T-cell (primary cell): ENCODE data around the gene CDRT15L2. TPM values are rescaled to one million over a fixed set of nuclear protein-coding genes. Genes with fewer than 3 reads are reported as not detected.
"Not testable (repeated sequence)": the region's sequence is repeated elsewhere in the genome, so short reads cannot be mapped to it uniquely, and the experiment has no call there.

ENCODE experiments used
- ATAC-seq, 4 experiments: fragments of 200-7000 bp in 3 of 4; fragments of 150-1000 bp in 1 of 4; cut with Tn5 transposase; replicated peaks in 1 of 4; 1 replicate in 3 of 4; 2 replicates in 1 of 4; pipeline ENCODE4 v1.10.0; 2021; ENCODE audit warnings: moderate library complexity in 3 of 4, mild to moderate bottlenecking in 2 of 4, moderate number of reproducible peaks in 1 of 4
- CTCF ChIA-PET, 2 donors: fragments of 300-600 bp; sonication (Branson Sonifier 250); formaldehyde crosslinking; loops; one replicate each; lab custom pipeline; 2022; ENCODE audit warnings: antibody characterized with exemption in 2 of 2; lab: Charles Lee
- POLR2A ChIA-PET, 2 donors: fragments of 300-600 bp; sonication (Branson Sonifier 250); formaldehyde crosslinking; loops; one replicate each; lab custom pipeline; 2022; ENCODE audit warnings: antibody characterized with exemption in 2 of 2; lab: Charles Lee
- DNase-seq, 35 experiments: peaks; one replicate each; pipeline versions ENCODE4 v3.0.0 to v3.0.0-alpha.2; 2013 to 2023
- H3K27ac ChIP-seq: one replicate; pipeline ENCODE4 v1.5.1; 2013; ENCODE audit warnings: low read length
- H3K27me3 ChIP-seq, 2 experiments: replicated peaks in 1 of 2; 1 replicate in 1 of 2; 2 replicates in 1 of 2; pipeline versions ENCODE4 v1.6.1 to v1.7.0; 2013; ENCODE audit warnings: low read length in 1 of 2, mixed read lengths in 1 of 2; ENCODE audit not compliant: control insufficient read depth in 2 of 2, insufficient read depth in 2 of 2; ENCODE audit errors: extremely low read depth in 1 of 2
- H3K36me3 ChIP-seq, 2 donors: 1 replicate in 1 of 2; 2 replicates in 1 of 2; pipeline versions ENCODE4 v1.6.1 to v1.7.0; 2013; ENCODE audit warnings: low read length in 1 of 2; ENCODE audit not compliant: control insufficient read depth in 2 of 2, insufficient read depth in 1 of 2; ENCODE audit errors: extremely low read depth in 1 of 2
- H3K4me1 ChIP-seq, 2 experiments: 1 replicate in 1 of 2; 2 replicates in 1 of 2; pipeline versions ENCODE4 v1.6.1 to v1.7.0; 2013; ENCODE audit warnings: low read length in 2 of 2, mixed read lengths in 1 of 2; ENCODE audit not compliant: insufficient read depth in 2 of 2, control insufficient read depth in 1 of 2; ENCODE audit errors: extremely low read depth in 1 of 2
- H3K4me3 ChIP-seq, 2 donors: 1 replicate in 1 of 2; 2 replicates in 1 of 2; pipeline versions ENCODE4 v1.5.1 to v1.7.0; 2013; ENCODE audit warnings: mild to moderate bottlenecking in 2 of 2, low read length in 1 of 2, moderate library complexity in 1 of 2; ENCODE audit not compliant: control insufficient read depth in 1 of 2; ENCODE audit errors: extremely low read depth in 1 of 2
- H3K9me3 ChIP-seq: 2 replicates; pipeline ENCODE4 v1.7.0; 2013
- H3K27ac Mint-ChIP-seq, 2 donors: one replicate each; pipeline ENCODE4 v1.8.0; 2020 to 2021; ENCODE audit warnings: mild to moderate bottlenecking in 2 of 2, mixed read lengths in 2 of 2
- H3K27me3 Mint-ChIP-seq, 2 donors: one replicate each; pipeline ENCODE4 v1.8.0; 2021 to 2022; ENCODE audit warnings: mixed read lengths in 2 of 2
- H3K36me3 Mint-ChIP-seq: one replicate; pipeline ENCODE4 v1.8.0; 2021; ENCODE audit warnings: mixed read lengths
- H3K4me1 Mint-ChIP-seq, 3 donors: one replicate each; pipeline ENCODE4 v1.8.0; 2020 to 2022; ENCODE audit warnings: mixed read lengths in 3 of 3, mild to moderate bottlenecking in 1 of 3
- H3K4me3 Mint-ChIP-seq, 3 donors: one replicate each; pipeline ENCODE4 v1.8.0; 2020 to 2022; ENCODE audit warnings: mild to moderate bottlenecking in 3 of 3, mixed read lengths in 3 of 3, moderate library complexity in 3 of 3
- H3K9me3 Mint-ChIP-seq, 3 donors: one replicate each; pipeline ENCODE4 v1.8.0; 2020 to 2022; ENCODE audit warnings: mixed read lengths in 3 of 3
- WGBS: methylation state at CpG from one replicate; pipeline ENCODE4 v1.1.5; 2013; ENCODE audit warnings: missing lambda C conversion rate; ENCODE audit not compliant: insufficient coverage; 5-methylcytosine and 5-hydroxymethylcytosine counted together
- total RNA-seq, 35 experiments: library from RNA in 6 of 35; stranded (reverse) in 6 of 35; fragments of 120-200 nt in 1 of 35; gene quantifications; one replicate each; pipeline versions ENCODE4 v1.2.1 to v1.2.4 and lab custom pipeline; 2013 to 2026

The CDRT15L2 gene
- total RNA-seq, 5 donors from 2014 or later (not counting 1 experiment from before 2014, with no cell fraction given): not detected

- H3K36me3 Mint-ChIP-seq: no peaks in the 10 kb centered on the region
- CTCF ChIA-PET: no interaction called here
- no peaks in the 10 kb centered on the region for H3K36me3 ChIP-seq
- H3K27ac Mint-ChIP-seq: no peak overlapping the region
- WGBS: 85% methylated on average over 9 of the region's 13 CpGs
- no peak overlapping the region for H3K27ac ChIP-seq
- no peak overlapping the region for H3K4me3 Mint-ChIP-seq
- H3K4me3 ChIP-seq: no peak overlapping the region
- no peaks in the 10 kb centered on the region for H3K4me1 Mint-ChIP-seq
- POLR2A ChIA-PET: interaction anchor here in 1 of 2 donors (0.5 kb wide), 1 partner anchor 260 kb away, joined by 3 read pairs; no protein-coding TSS in a partner anchor
- ATAC-seq (no peak), DNase-seq (no peak)
- no peaks in the 10 kb centered on the region for H3K27me3 Mint-ChIP-seq
- no peaks in the 10 kb centered on the region for H3K9me3 ChIP-seq
- H3K27me3 ChIP-seq: peaks cover 0 to 8% of the 10 kb centered on the region in 2 experiments
- H3K9me3 Mint-ChIP-seq: no peaks in the 10 kb centered on the region
- no peaks in the 10 kb centered on the region for H3K4me1 ChIP-seq
Observed at GRCh38 chr17:20613905-20614304, 34.4 kb downstream of the CDRT15L2 start.

DNA sequence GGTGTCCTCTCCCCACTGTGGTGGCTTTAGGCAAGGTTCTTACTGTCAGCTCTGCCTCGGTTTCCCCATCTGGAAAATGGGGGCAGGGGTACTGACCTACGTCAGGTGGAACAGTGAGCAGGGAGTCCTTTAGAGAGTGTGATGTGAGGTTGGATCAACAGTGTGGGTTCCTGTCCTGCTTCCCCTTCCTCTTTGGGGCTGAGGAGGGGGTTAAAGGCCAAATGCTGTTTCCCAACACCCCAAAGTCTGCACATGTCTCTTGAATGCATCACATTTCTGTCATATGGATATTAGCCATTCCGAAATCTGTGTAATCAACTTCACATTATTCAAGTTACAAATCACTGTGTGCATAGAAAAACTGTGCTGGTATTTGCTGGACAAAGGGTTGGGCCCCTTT is 35.9 kb downstream of the CDRT15L2 start:
- WGBS: 83% methylated on average over 2 of the region's 3 CpGs
- DNase-seq, H3K27ac Mint-ChIP-seq, H3K4me1 ChIP-seq, ATAC-seq, H3K36me3 Mint-ChIP-seq, H3K27me3 Mint-ChIP-seq, H3K4me3 ChIP-seq, H3K27me3 ChIP-seq, H3K4me3 Mint-ChIP-seq, CTCF ChIA-PET, H3K27ac ChIP-seq, H3K4me1 Mint-ChIP-seq, H3K36me3 ChIP-seq, H3K9me3 ChIP-seq, H3K9me3 Mint-ChIP-seq, POLR2A ChIA-PET: not testable (repeated sequence)

Other genes with a start within 250 kb of the CDRT15L2 start
- gene LGALS9B, start 112.2 kb upstream of the CDRT15L2 start, total RNA-seq: under 1 TPM in 3 of 5 donors, not detected in 2; 0.30 to 0.60 (median 0.35) TPM